Measurements from ENCODE around the gene BBS9.
"Not testable (repeated sequence)": the region's sequence is repeated elsewhere in the genome, so short reads cannot be mapped to it uniquely, and the experiment has no call there.

BBS9 gene

GRCh38 chr7:33278095-33278494 lies 148.7 kb downstream of the BBS9 start:
- DNase-seq (no peak), ATAC-seq (no peak)

- ATAC-seq (no peak), DNase-seq (no peak)
These were observed 157.1 kb downstream of the BBS9 start for GRCh38 chr7:33286501-33286900.

GRCh38 chr7:33287738-33288137 lies 158.4 kb downstream of the BBS9 start:
- no peak for ATAC-seq
- no peak for DNase-seq

- DNase-seq (no peak), ATAC-seq (no peak)
These were observed 169.5 kb downstream of the BBS9 start for GRCh38 chr7:33298848-33299247.

GRCh38 chr7:33299425-33299824 lies 170.1 kb downstream of the BBS9 start:
- DNase-seq: no peak
- no peak for ATAC-seq

GRCh38 chr7:33300131-33300530 lies 170.8 kb downstream of the BBS9 start:
- DNase-seq: no peak
- no peak for ATAC-seq

GRCh38 chr7:33300742-33301141 lies 171.4 kb downstream of the BBS9 start:
- ATAC-seq (no peak), DNase-seq (no peak)

- not testable (repeated sequence) for ATAC-seq
These were observed 174.7 kb downstream of the BBS9 start for GRCh38 chr7:33303978-33304557.

GRCh38 chr7:33307205-33307604 lies 177.8 kb downstream of the BBS9 start:
- DNase-seq (no peak), ATAC-seq (no peak)

More at GRCh38 chr7:33303978-33304557, 174.7 kb downstream of the BBS9 start:
- not testable (repeated sequence) for DNase-seq

- DNase-seq (no peak), ATAC-seq (no peak)
These were observed 181.2 kb downstream of the BBS9 start for GRCh38 chr7:33310546-33310945.

- no peak for ATAC-seq
- no peak for DNase-seq
These were observed 196.6 kb downstream of the BBS9 start for GRCh38 chr7:33325754-33326484.

GRCh38 chr7:33326485-33326848 lies 197.1 kb downstream of the BBS9 start:
- no peak for ATAC-seq
- DNase-seq: no peak

GRCh38 chr7:33327427-33327826 lies 198.1 kb downstream of the BBS9 start:
- ATAC-seq (no peak), DNase-seq (no peak)

GRCh38 chr7:33334349-33334748 lies 205.0 kb downstream of the BBS9 start:
- no peak for DNase-seq

GRCh38 chr7:33336820-33337219 lies 207.5 kb downstream of the BBS9 start:
- ATAC-seq (no peak), DNase-seq (no peak)

More at GRCh38 chr7:33334349-33334748, 205.0 kb downstream of the BBS9 start:
- ATAC-seq: no peak

- ATAC-seq: no peak
- DNase-seq: no peak
These were observed 209.9 kb downstream of the BBS9 start for GRCh38 chr7:33339074-33339790.

- no peak for ATAC-seq
- no peak for DNase-seq
These were observed 216.7 kb downstream of the BBS9 start for GRCh38 chr7:33346055-33346454.

- ATAC-seq (no peak), DNase-seq (no peak)
These were observed 221.2 kb downstream of the BBS9 start for GRCh38 chr7:33350577-33350976.

- DNase-seq: no peak
- ATAC-seq: no peak
These were observed 222.3 kb downstream of the BBS9 start for GRCh38 chr7:33351709-33352108.

GRCh38 chr7:33354201-33354600 lies 224.8 kb downstream of the BBS9 start:
- no peak for ATAC-seq
- DNase-seq: no peak

- DNase-seq: no peak
- no peak for ATAC-seq
These were observed 226.0 kb downstream of the BBS9 start for GRCh38 chr7:33355386-33355785.

- DNase-seq (no peak), ATAC-seq (no peak)
These were observed 227.0 kb downstream of the BBS9 start for GRCh38 chr7:33356336-33356735.

- DNase-seq: no peak
- no peak for ATAC-seq
These were observed 228.5 kb downstream of the BBS9 start for GRCh38 chr7:33357846-33358245.
